CD4-positive, alpha-beta memory T cell (primary cell): ENCODE measurements around the gene ARID3A. TPM values are rescaled to one million over a fixed set of nuclear protein-coding genes. Genes with fewer than 3 reads are reported as not detected.

ENCODE experiments used
- CTCF ChIA-PET: fragments of 350-600 bp; sonication (Branson Sonifier 250); formaldehyde crosslinking; loops from one replicate; lab custom pipeline; 2021; ENCODE audit warnings: inconsistent platforms; ENCODE audit not compliant: partially characterized antibody; lab: Charles Lee
- POLR2A ChIA-PET: fragments of 350-600 bp; sonication (Branson Sonifier 250); formaldehyde crosslinking; loops from one replicate; lab custom pipeline; 2021; ENCODE audit not compliant: partially characterized antibody; lab: Charles Lee
- DNase-seq, 5 donors: peaks; one replicate each; pipeline versions ENCODE4 v3.0.0 to v3.0.0-alpha.2; 2020 to 2022; ENCODE audit warnings: mixed read lengths in 1 of 5
- H3K27ac ChIP-seq: one replicate; pipeline ENCODE4 v1.7.0; 2013; ENCODE audit warnings: low read depth, low read length
- H3K27me3 ChIP-seq: 2 replicates; pipeline ENCODE4 v1.7.0; 2013; ENCODE audit warnings: mild to moderate bottlenecking, low read length, moderate library complexity; ENCODE audit not compliant: insufficient read depth
- H3K36me3 ChIP-seq: 2 replicates; pipeline ENCODE4 v1.7.0; 2013; ENCODE audit warnings: mild to moderate bottlenecking, low read length, moderate library complexity; ENCODE audit not compliant: insufficient read depth
- H3K4me1 ChIP-seq: 2 replicates; pipeline ENCODE4 v1.7.0; 2013; ENCODE audit warnings: mild to moderate bottlenecking, low read length, moderate library complexity; ENCODE audit not compliant: insufficient read depth
- H3K4me3 ChIP-seq, 2 donors: one replicate each; pipeline ENCODE4 v1.7.0; 2013; ENCODE audit warnings: low read length in 2 of 2, mild to moderate bottlenecking in 1 of 2
- H3K9me3 ChIP-seq, 2 donors: one replicate each; pipeline ENCODE4 v1.7.0; 2013; ENCODE audit warnings: low read length in 2 of 2, control low read depth in 1 of 2; ENCODE audit not compliant: control insufficient read depth in 1 of 2
- H3K27ac Mint-ChIP-seq, 7 donors: one replicate each; pipeline ENCODE4 v1.8.0; 2020 to 2021; ENCODE audit warnings: mixed read lengths in 7 of 7, mild to moderate bottlenecking in 6 of 7, inconsistent platforms in 3 of 7, moderate library complexity in 3 of 7
- H3K27me3 Mint-ChIP-seq, 2 donors: one replicate each; pipeline ENCODE4 v1.8.0; 2020 to 2021; ENCODE audit warnings: mixed read lengths in 2 of 2
- H3K36me3 Mint-ChIP-seq, 2 donors: one replicate each; pipeline ENCODE4 v1.8.0; 2020 to 2021; ENCODE audit warnings: mixed read lengths in 2 of 2, inconsistent platforms in 1 of 2, mild to moderate bottlenecking in 1 of 2
- H3K4me1 Mint-ChIP-seq, 4 donors: one replicate each; pipeline ENCODE4 v1.8.0; 2020 to 2021; ENCODE audit warnings: mixed read lengths in 4 of 4, mild to moderate bottlenecking in 1 of 4
- H3K4me3 Mint-ChIP-seq, 8 donors: one replicate each; pipeline ENCODE4 v1.8.0; 2020 to 2021; ENCODE audit warnings: mixed read lengths in 8 of 8, mild to moderate bottlenecking in 7 of 8, moderate library complexity in 6 of 8, inconsistent platforms in 3 of 8
- H3K9me3 Mint-ChIP-seq, 8 donors: one replicate each; pipeline ENCODE4 v1.8.0; 2020 to 2021; ENCODE audit warnings: mixed read lengths in 8 of 8, mild to moderate bottlenecking in 5 of 8, inconsistent platforms in 3 of 8, moderate library complexity in 1 of 8
- intact Hi-C: fragments of 100-400 bp; cut with micrococcal nuclease; formaldehyde crosslinking; loops from one replicate; pipeline ENCODE4 v1.15.1; 2023
- polyA plus RNA-seq, 2 donors: library from polyadenylated mRNA; unstranded; fragments of 300-500 nt; fragmentation: Illumina TruSeq; gene quantifications; one replicate each; pipeline ENCODE4 v1.2.3, GENCODE V29; 2021
- total RNA-seq, 2 experiments: library from RNA; stranded (reverse); gene quantifications; one replicate each; pipeline ENCODE4 v1.2.3, GENCODE V29; 2021

ARID3A gene
- total and polyA plus RNA-seq, 4 experiments from 2014 or later: 0.27 to 9.6 (median 5.2) TPM

DNA sequence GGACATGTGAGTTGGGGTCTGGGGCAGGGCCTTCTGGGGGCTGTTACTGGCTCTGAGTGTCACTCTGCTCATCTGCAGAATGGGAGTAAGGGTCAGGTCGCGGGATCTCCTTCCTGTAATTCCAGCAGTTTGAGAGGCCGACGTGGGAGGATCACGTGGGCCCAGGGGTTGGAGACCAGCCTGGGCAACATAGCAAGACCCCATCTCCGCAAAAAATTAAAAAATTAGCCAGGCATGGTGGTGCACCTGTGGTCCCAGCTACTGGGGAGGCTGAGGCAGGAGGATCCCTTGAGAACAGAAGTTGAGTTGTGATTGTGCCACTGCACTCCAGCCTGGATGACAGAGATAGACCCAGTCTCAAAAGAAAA, 4.0 kb downstream of the ARID3A start:
- Mint-ChIP-seq H3K27ac (peak overlapping the region in 2 of 7 donors; percentile 47 to 52), H3K9me3 (no peaks in the 10 kb centered on the region), H3K27me3 (no peaks in the 10 kb centered on the region), H3K4me3 (peak overlapping the region in 4 of 8 donors; percentile 22 to 57 (median 30)), H3K36me3 (peaks cover 0 to 1% of the 10 kb centered on the region in 2 donors), H3K4me1 (peaks cover 0 to 11% (median 7%) of the 10 kb centered on the region in 4 donors)
- Histone ChIP-seq H3K27me3 (no peaks in the 10 kb centered on the region), H3K4me3 (no peak overlapping the region), H3K27ac (no peak overlapping the region), H3K9me3 (no peaks in the 10 kb centered on the region), H3K36me3 (no peaks in the 10 kb centered on the region), H3K4me1 (peaks cover 29% of the 10 kb centered on the region)
- ChIA-PET POLR2A (no interaction called here), CTCF (interaction anchor here (0.7 kb wide), 1 partner anchor 66 kb away, joined by 3 read pairs; no protein-coding TSS in a partner anchor)
- no peak for DNase-seq
- intact Hi-C loops: loop anchor here (10.0 kb wide), 1 partner anchor 165 kb away; the partner anchor contains the start of gene POLR2E

DNA sequence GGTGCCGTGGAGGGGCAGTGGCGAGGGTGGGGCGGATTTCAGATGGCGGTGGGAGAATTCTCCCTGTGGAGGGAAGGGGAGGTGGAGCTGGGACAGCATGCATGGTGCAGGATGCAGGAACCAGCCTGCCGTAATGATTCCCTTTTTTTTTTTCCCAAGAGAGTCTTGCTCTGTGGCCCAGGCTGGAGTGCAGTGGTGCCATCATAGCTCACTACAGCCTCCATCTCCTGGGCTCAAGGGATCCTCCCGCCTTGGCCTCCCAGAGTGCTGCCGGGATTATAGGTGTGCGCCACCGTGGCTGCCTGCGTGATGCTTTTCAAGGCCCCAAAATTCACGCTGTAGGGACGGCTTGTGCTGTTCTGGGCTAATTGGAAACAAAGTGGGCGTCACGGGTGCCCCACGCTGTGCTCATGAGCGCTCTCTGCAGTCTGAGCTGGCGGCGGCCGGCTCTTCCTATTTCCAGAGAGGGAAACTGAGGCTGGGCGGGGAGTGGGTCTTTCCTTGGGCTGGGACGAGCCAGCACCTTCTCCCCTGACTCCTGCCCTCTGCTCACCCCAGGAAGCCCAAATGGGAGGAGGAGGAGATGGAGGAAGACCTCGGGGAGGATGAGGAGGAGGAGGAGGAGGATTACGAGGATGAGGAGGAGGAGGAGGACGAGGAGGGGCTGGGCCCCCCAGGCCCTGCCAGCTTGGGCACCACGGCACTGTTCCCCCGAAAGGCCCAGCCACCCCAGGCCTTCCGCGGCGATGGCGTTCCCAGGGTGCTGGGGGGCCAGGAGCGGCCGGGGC, 6.2 kb downstream of the ARID3A start:
- H3K27ac Mint-ChIP-seq: no peak overlapping the region
- CTCF ChIA-PET: interaction anchor here (1.3 kb wide), 1 partner anchor 182 kb away, joined by 3 read pairs; no protein-coding TSS in a partner anchor

DNA sequence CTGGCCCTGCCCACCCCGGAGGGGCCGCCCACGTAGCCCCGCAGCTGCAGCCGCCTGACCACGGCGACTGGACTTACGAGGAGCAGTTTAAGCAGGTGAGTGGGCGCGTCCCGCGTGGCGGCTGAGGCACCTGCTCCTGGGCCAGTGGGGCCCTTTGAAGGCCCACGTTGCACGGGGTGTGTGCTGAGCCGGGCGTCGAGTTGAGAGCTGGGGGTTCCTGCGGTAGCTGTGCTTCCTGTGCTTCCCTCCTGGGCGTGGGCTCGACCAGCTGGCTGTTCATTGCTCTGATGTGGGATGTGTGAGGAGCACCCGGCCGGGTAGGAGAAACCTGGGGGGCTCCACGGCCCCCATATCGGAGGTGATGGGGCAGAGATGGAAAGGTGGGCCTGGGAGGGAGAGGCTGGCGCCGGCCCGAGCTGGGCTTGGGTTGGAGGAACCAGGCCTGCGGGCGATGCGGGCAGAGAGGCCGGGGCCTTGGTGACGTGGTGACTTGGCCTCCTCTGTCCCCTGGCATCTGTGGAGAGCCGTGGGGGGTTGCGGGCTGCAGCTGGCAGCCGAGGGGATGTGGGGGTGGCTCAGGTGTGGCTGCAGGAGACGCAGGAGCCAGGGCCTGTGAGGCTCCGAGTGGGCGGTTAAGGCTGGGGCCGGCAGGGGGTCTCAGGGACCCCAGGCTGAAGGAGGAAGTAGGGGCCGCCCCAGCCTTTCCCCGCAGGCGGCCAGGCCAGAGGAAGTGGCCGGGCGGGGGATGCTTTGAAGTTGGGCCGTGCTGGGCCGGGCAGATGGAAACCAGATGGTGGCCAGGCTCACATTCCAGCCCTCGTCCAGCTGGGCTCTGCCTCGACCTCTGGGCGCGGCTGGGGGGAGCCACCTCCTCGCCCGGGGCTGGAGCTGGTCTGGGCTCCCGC, 7.1 kb downstream of the ARID3A start:
- Mint-ChIP-seq H3K9me3 (peaks cover 0 to 2% (median 0%) of the 10 kb centered on the region in 8 donors), H3K27me3 (no peaks in the 10 kb centered on the region), H3K27ac (peak overlapping the region in 5 of 7 donors; percentile 19 to 89 (median 72)), H3K4me1 (peaks cover 4 to 25% (median 13%) of the 10 kb centered on the region in 4 donors), H3K36me3 (peaks cover 0 to 1% of the 10 kb centered on the region in 2 donors), H3K4me3 (peak overlapping the region in 7 of 8 donors; percentile 57 to 92 (median 82))
- Histone ChIP-seq H3K9me3 (no peaks in the 10 kb centered on the region), H3K4me3 (no peak overlapping the region), H3K36me3 (no peaks in the 10 kb centered on the region), H3K27me3 (no peaks in the 10 kb centered on the region), H3K27ac (no peak overlapping the region), H3K4me1 (peaks cover 27% of the 10 kb centered on the region)
- intact Hi-C loops: no loop called here
- DNase-seq: peak in 4 of 5 donors; percentile 44 to 57 (median 52)
- POLR2A ChIA-PET: interaction anchor here (0.6 to 1.7 kb wide), 4 partner anchors 9 to 49 kb away, joined by 3 to 7 read pairs (median 4); no protein-coding TSS in a partner anchor
- CTCF ChIA-PET: interaction anchor here (1.3 kb wide), 1 partner anchor 181 kb away, joined by 3 read pairs; no protein-coding TSS in a partner anchor

More for the DNA sequence above, 6.2 kb downstream of the ARID3A start:
- Histone ChIP-seq H3K36me3 (no peaks in the 10 kb centered on the region), H3K4me1 (peaks cover 25% of the 10 kb centered on the region), H3K9me3 (no peaks in the 10 kb centered on the region), H3K27ac (no peak overlapping the region), H3K27me3 (no peaks in the 10 kb centered on the region), H3K4me3 (no peak overlapping the region)
- POLR2A ChIA-PET: interaction anchor here (0.6 to 1.7 kb wide), 5 partner anchors 9 to 253 kb away, joined by 3 to 7 read pairs (median 3); no protein-coding TSS in a partner anchor
- Mint-ChIP-seq H3K36me3 (peaks cover 0 to 1% of the 10 kb centered on the region in 2 donors), H3K4me1 (peaks cover under 1 to 19% (median 9%) of the 10 kb centered on the region in 4 donors), H3K4me3 (peak overlapping the region in 6 of 8 donors; percentile 22 to 70 (median 50)), H3K27me3 (no peaks in the 10 kb centered on the region), H3K9me3 (no peaks in the 10 kb centered on the region)
- no peak for DNase-seq
- intact Hi-C loops: no loop called here

DNA sequence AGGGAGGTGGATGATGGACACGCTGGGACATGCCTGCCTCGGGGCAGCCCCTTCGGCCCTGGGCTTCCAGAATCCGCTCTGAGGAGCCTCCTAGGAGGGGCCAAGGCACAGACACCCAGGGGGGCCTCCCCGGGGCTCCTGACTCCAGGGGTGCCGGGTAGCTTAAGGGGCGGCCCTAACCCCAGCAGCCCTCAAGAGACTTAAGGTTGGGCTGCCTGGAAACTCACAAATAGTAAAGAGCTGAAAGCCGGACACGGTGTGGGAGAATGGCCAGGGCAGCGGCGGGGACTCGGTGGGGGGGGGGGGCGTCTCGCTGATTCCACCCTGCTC, 7.7 kb downstream of the ARID3A start:
- Histone ChIP-seq H3K27me3 (no peaks in the 10 kb centered on the region), H3K4me3 (no peak overlapping the region), H3K27ac (no peak overlapping the region), H3K36me3 (no peaks in the 10 kb centered on the region), H3K9me3 (no peaks in the 10 kb centered on the region), H3K4me1 (peaks cover 27% of the 10 kb centered on the region)
- Mint-ChIP-seq H3K4me1 (peaks cover 6 to 29% (median 16%) of the 10 kb centered on the region in 4 donors), H3K27ac (no peak overlapping the region), H3K9me3 (peaks cover 0 to 2% (median 0%) of the 10 kb centered on the region in 8 donors), H3K27me3 (no peaks in the 10 kb centered on the region), H3K36me3 (peaks cover 0 to 1% of the 10 kb centered on the region in 2 donors), H3K4me3 (peak overlapping the region in 2 of 8 donors; percentile 20 to 52)
- DNase-seq: no peak
- intact Hi-C loops: no loop called here
- ChIA-PET CTCF (interaction anchor here (1.3 to 2.9 kb wide), 2 partner anchors 11 to 180 kb away, joined by 3 to 8 read pairs; no protein-coding TSS in a partner anchor), POLR2A (interaction anchor here (1.5 to 1.7 kb wide), 2 partner anchors 10 to 19 kb away, joined by 3 to 7 read pairs; no protein-coding TSS in a partner anchor)

DNA sequence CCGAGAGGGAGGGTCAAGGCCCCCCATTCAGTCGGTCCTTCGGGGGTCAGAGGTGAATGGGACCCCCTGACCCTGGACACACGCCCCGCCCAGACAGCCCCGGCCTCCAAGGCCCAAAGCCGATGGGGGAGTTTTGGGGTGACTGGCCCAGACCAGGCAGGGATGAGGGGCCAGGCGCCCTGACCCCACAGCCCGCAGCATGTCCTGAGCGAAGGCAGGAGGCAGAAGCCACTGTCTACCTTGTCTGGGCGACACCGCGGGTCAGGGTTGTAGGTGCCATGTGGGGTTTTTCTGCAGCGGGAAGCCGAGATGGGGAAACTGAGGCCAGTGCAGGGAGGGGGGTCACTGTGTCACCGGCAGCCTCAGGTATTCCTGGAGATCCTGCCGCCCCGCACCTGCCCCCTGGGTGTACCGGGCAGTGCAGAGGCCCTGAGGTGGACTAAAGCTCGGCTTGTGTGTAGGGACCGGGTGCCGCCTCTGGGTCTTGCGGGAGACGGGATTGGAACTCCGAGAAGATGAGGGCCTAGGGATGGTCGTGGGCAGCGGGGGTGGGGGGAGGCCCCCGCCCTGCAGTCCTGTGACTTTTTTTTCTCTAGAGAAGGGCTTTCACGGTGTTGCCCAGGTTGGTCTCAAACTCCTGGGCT, 8.5 kb downstream of the ARID3A start:
- Mint-ChIP-seq H3K4me1 (peaks cover 6 to 29% (median 17%) of the 10 kb centered on the region in 4 donors), H3K9me3 (peaks cover 0 to 2% (median 0%) of the 10 kb centered on the region in 8 donors), H3K4me3 (no peak overlapping the region), H3K27me3 (no peaks in the 10 kb centered on the region), H3K27ac (no peak overlapping the region), H3K36me3 (peaks cover 0 to 1% of the 10 kb centered on the region in 2 donors)
- CTCF ChIA-PET: interaction anchor here (2.9 kb wide), 1 partner anchor 12 kb away, joined by 8 read pairs; no protein-coding TSS in a partner anchor
- Histone ChIP-seq H3K27me3 (no peaks in the 10 kb centered on the region), H3K36me3 (no peaks in the 10 kb centered on the region), H3K27ac (no peak overlapping the region), H3K9me3 (no peaks in the 10 kb centered on the region), H3K4me1 (peaks cover 27% of the 10 kb centered on the region), H3K4me3 (no peak overlapping the region)
- intact Hi-C loops: no loop called here
- POLR2A ChIA-PET: no interaction called here
- DNase-seq: no peak

DNA sequence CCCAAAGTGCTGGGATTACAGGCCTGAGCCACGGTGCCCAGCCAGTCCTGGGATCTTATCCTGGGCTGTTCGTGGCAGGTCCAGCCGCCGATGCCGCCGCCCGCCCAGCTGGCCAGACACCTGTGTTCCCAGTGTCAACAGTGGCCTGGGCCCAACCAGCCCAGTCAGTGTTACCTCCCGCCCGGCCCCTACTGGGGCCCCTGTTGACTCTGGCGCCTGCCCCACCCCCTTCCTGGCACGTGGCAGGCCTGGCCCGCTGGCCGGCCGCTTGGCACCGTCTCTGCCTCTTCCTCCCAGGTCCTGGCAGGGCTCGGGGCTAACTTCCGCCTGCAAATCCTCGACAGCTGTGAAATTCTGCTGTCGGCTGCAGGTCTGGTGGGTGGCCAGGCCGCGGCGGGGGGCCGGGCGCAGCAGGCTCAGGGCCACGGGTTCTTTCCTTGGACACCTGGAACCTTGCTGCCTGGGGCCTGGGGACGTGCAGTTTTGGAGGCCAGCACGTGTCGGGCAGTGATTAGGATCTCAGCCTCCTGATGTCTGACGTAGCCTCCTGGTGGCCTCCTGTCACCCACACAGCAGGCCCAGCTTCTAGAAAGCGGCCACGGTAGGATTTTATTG, 9.1 kb downstream of the ARID3A start:
- Histone ChIP-seq H3K4me3 (no peak overlapping the region), H3K27ac (no peak overlapping the region), H3K27me3 (no peaks in the 10 kb centered on the region), H3K36me3 (no peaks in the 10 kb centered on the region), H3K9me3 (no peaks in the 10 kb centered on the region), H3K4me1 (peaks cover 27% of the 10 kb centered on the region)
- intact Hi-C loops: no loop called here
- ChIA-PET CTCF (interaction anchor here (1.2 to 2.9 kb wide), 2 partner anchors 12 to 49 kb away, joined by 3 to 8 read pairs; partner anchors contain the start of gene WDR18), POLR2A (interaction anchor here (0.8 kb wide), 1 partner anchor 49 kb away, joined by 3 read pairs; the partner anchor contains the start of gene WDR18)
- no peak overlapping the region for H3K27ac Mint-ChIP-seq
- H3K9me3 Mint-ChIP-seq: peaks cover 0 to 2% (median 0%) of the 10 kb centered on the region in 8 donors
- H3K4me1 Mint-ChIP-seq: peaks cover 6 to 31% (median 20%) of the 10 kb centered on the region in 4 donors
- H3K36me3 Mint-ChIP-seq: peaks cover 0 to 1% of the 10 kb centered on the region in 2 donors
- DNase-seq: no peak
- no peaks in the 10 kb centered on the region for H3K27me3 Mint-ChIP-seq
- no peak overlapping the region for H3K4me3 Mint-ChIP-seq
